PC-9 (cell line): ENCODE results near the gene ABRACL.

Experiments
- CTCF ChIP-seq: fragments of 200-600 bp; sonication (generic); conservative IDR thresholded peaks from 2 replicates; pipeline ENCODE4 v1.6.1; 2017; ENCODE audit warnings: mixed run types, antibody characterized with exemption, mild to moderate bottlenecking, moderate library complexity
- EZH2 ChIP-seq: fragments of 200-600 bp; sonication (generic); IDR thresholded peaks from 2 replicates; pipeline ENCODE4 v1.8.0; 2017; ENCODE audit warnings: antibody characterized with exemption, low read depth

GRCh38 chr6:139008117-139008516, 20.4 kb upstream of the ABRACL start:
- TF ChIP-seq EZH2 (no peak), CTCF (no peak)
